DND-41 (cell line): ENCODE data around the gene ONECUT3.

Source experiments
- ATAC-seq: fragments of 200-7000 bp; cut with Tn5 transposase; 3 replicates; pipeline ENCODE4 v1.9.1; 2021; ENCODE audit warnings: low read depth; ENCODE audit not compliant: insufficient read depth
- DNase-seq: peaks from one replicate; pipeline ENCODE4 v3.0.0-alpha.2; 2020
- H2AFZ ChIP-seq: 2 replicates; pipeline ENCODE4 v1.6.0; 2012; ENCODE audit warnings: low read depth, low read length
- H3K27ac ChIP-seq: 2 replicates; pipeline ENCODE4 v1.5.1; 2012; ENCODE audit warnings: low read length, inconsistent platforms
- H3K27me3 ChIP-seq: fragments of 200-600 bp; sonication (generic); 2 replicates; pipeline ENCODE4 v1.6.0; 2012; ENCODE audit warnings: low read length, mild to moderate bottlenecking, inconsistent platforms; ENCODE audit not compliant: insufficient read depth, poor library complexity
- H3K36me3 ChIP-seq: 2 replicates; pipeline ENCODE4 v1.5.1; 2012; ENCODE audit warnings: low read length, inconsistent platforms; ENCODE audit not compliant: insufficient read depth
- H3K4me1 ChIP-seq: 2 replicates; pipeline ENCODE4 v1.5.1; 2012; ENCODE audit warnings: mild to moderate bottlenecking, low read length; ENCODE audit not compliant: insufficient read depth
- H3K4me2 ChIP-seq: 2 replicates; pipeline ENCODE4 v1.6.0; 2012; ENCODE audit warnings: mild to moderate bottlenecking, moderate library complexity, low read length, inconsistent platforms; ENCODE audit not compliant: insufficient read depth
- H3K4me3 ChIP-seq, 2 experiments: fragments of 200-600 bp in 1 of 2; shearing (Covaris generic) in 1 of 2; 2 replicates each; pipeline ENCODE4 v1.5.1; 2012 to 2016; ENCODE audit warnings: inconsistent platforms in 2 of 2, low read length in 2 of 2, mild to moderate bottlenecking in 2 of 2, low read depth in 1 of 2, moderate library complexity in 1 of 2
- H3K79me2 ChIP-seq: 2 replicates; pipeline ENCODE4 v1.6.0; 2012; ENCODE audit warnings: low read length, inconsistent platforms; ENCODE audit not compliant: insufficient read depth
- H3K9ac ChIP-seq: 2 replicates; pipeline ENCODE4 v1.6.0; 2012; ENCODE audit warnings: low read depth, mild to moderate bottlenecking, inconsistent platforms, low read length, moderate library complexity
- H3K9me3 ChIP-seq: 2 replicates; pipeline ENCODE4 v1.5.1; 2012; ENCODE audit warnings: low read length, moderate library complexity, mild to moderate bottlenecking, inconsistent platforms; ENCODE audit not compliant: insufficient read depth, severe bottlenecking
- H4K20me1 ChIP-seq: 2 replicates; pipeline ENCODE4 v1.6.0; 2012; ENCODE audit warnings: low read length; ENCODE audit not compliant: insufficient read depth
- CTCF ChIP-seq: IDR thresholded peaks from 2 replicates; pipeline ENCODE4 v1.5.1; 2012; ENCODE audit warnings: borderline replicate concordance, low read length, moderate library complexity, mild to moderate bottlenecking; ENCODE audit not compliant: poor library complexity, severe bottlenecking; ENCODE audit errors: extremely low read depth
- EZH2 ChIP-seq: IDR thresholded peaks from 3 replicates; pipeline ENCODE4 v1.6.1; 2012; ENCODE audit warnings: borderline replicate concordance, low read depth, mild to moderate bottlenecking, moderate library complexity, low read length, inconsistent platforms; ENCODE audit not compliant: severe bottlenecking

ONECUT3 gene

GRCh38 chr19:1754636-1755466, 1.5 kb downstream of the ONECUT3 start:
- Histone ChIP-seq H3K27me3 (peaks cover 3% of the 10 kb centered on the region), H3K4me2 (no peak overlapping the region), H4K20me1 (peaks cover 4% of the 10 kb centered on the region; the same call in 1 of the 2 replicates)

GRCh38 chr19:1755467-1756171, 2.3 kb downstream of the ONECUT3 start:
- ATAC-seq, result no peak
- no peak overlapping the region for H3K27ac ChIP-seq
- TF ChIP-seq EZH2 (no peak), CTCF (no peak)
- H4K20me1 ChIP-seq, result peaks cover 4% of the 10 kb centered on the region; the same call in 1 of the 2 replicates
- H3K27me3 ChIP-seq, result peaks cover under 1% of the 10 kb centered on the region
- H3K4me2 ChIP-seq, result no peak overlapping the region
- DNase-seq, result no peak
- H3K36me3 ChIP-seq, result no peaks in the 10 kb centered on the region
- no peaks in the 10 kb centered on the region for H3K4me1 ChIP-seq
- no peak overlapping the region for H3K9ac ChIP-seq
- no peak overlapping the region for H2AFZ ChIP-seq
- no peaks in the 10 kb centered on the region for H3K9me3 ChIP-seq
- H3K4me3 ChIP-seq, result no peak overlapping the region
- H3K79me2 ChIP-seq, result no peaks in the 10 kb centered on the region

More at GRCh38 chr19:1754636-1755466, 1.5 kb downstream of the ONECUT3 start:
- TF ChIP-seq CTCF (no peak), EZH2 (no peak)
- H3K9ac ChIP-seq, result no peak overlapping the region
- H2AFZ ChIP-seq, result no peak overlapping the region
- H3K79me2 ChIP-seq, result no peaks in the 10 kb centered on the region
- H3K4me3 ChIP-seq, result no peak overlapping the region
- DNase-seq (no peak), ATAC-seq (no peak)
- H3K36me3 ChIP-seq, result no peaks in the 10 kb centered on the region
- H3K4me1 ChIP-seq, result no peaks in the 10 kb centered on the region
- H3K27ac ChIP-seq, result no peak overlapping the region
- no peaks in the 10 kb centered on the region for H3K9me3 ChIP-seq

GRCh38 chr19:1756264-1756663, 3.0 kb downstream of the ONECUT3 start:
- Histone ChIP-seq H3K27ac (no peak overlapping the region), H3K79me2 (no peaks in the 10 kb centered on the region), H2AFZ (no peak overlapping the region), H3K27me3 (peaks cover 2% of the 10 kb centered on the region), H3K4me2 (no peak overlapping the region), H3K36me3 (no peaks in the 10 kb centered on the region), H3K9me3 (no peaks in the 10 kb centered on the region), H3K4me3 (no peak overlapping the region), H3K9ac (no peak overlapping the region), H4K20me1 (peaks cover 4% of the 10 kb centered on the region; the same call in 1 of the 2 replicates), H3K4me1 (no peaks in the 10 kb centered on the region)
- DNase-seq, result no peak
- TF ChIP-seq CTCF (no peak), EZH2 (no peak)
- ATAC-seq, result no peak
